Esophagus muscularis mucosa (tissue), 4 donors: ENCODE results near the gene GALR2. TPM values are rescaled to one million over a fixed set of nuclear protein-coding genes. Genes with fewer than 3 reads are reported as not detected.

Source experiments
- DNase-seq: peaks from one replicate; pipeline ENCODE4 v3.0.0-alpha.2; 2017; ENCODE audit errors: extremely low spot score
- H3K27ac ChIP-seq, 4 donors: fragments of 200-600 bp; sonication (generic); replicated peaks in 1 of 4; 1 replicate in 3 of 4; 2 replicates in 1 of 4; pipeline ENCODE4 v1.5.1; 2016 to 2019; ENCODE audit warnings: mild to moderate bottlenecking in 1 of 4
- H3K27me3 ChIP-seq, 4 donors: fragments of 200-600 bp; sonication (generic); one replicate each; pipeline versions ENCODE4 v1.5.1 to v1.6.0; 2016 to 2019
- H3K36me3 ChIP-seq, 4 donors: fragments of 200-600 bp; sonication (generic); one replicate each; pipeline ENCODE4 v1.5.1; 2016 to 2019
- H3K4me1 ChIP-seq, 4 donors: fragments of 200-600 bp; sonication (generic); one replicate each; pipeline ENCODE4 v1.5.1; 2016 to 2019
- H3K4me3 ChIP-seq, 4 donors: fragments of 200-600 bp; sonication (generic); 1 replicate in 2 of 4; 2 replicates in 2 of 4; pipeline ENCODE4 v1.5.1; 2016 to 2019; ENCODE audit warnings: mild to moderate bottlenecking in 4 of 4, moderate library complexity in 1 of 4
- H3K9me3 ChIP-seq, 4 donors: fragments of 200-600 bp; sonication (generic); 1 replicate in 3 of 4; 2 replicates in 1 of 4; pipeline ENCODE4 v1.5.1; 2016 to 2019
- CTCF ChIP-seq, 3 experiments: fragments of 200-600 bp in 2 of 3; fragments of 450-650 bp in 1 of 3; sonication (generic) in 2 of 3; IDR thresholded peaks; one replicate each; pipeline ENCODE4 v1.5.1; 2017 to 2019; ENCODE audit warnings: antibody characterized with exemption in 3 of 3, mild to moderate bottlenecking in 2 of 3, moderate library complexity in 1 of 3
- EP300 ChIP-seq: sonication (generic); formaldehyde crosslinking; IDR thresholded peaks from one replicate; pipeline ENCODE4 v1.6.1; 2017; ENCODE audit warnings: antibody characterized with exemption
- POLR2A ChIP-seq: fragments of 450-650 bp; IDR thresholded peaks from one replicate; pipeline ENCODE4 v1.6.1; 2017; ENCODE audit warnings: antibody characterized with exemption, moderate library complexity, mild to moderate bottlenecking, low read depth
- POLR2AphosphoS5 ChIP-seq, 2 donors: sonication (generic); formaldehyde crosslinking; IDR thresholded peaks; one replicate each; pipeline ENCODE4 v1.6.1; 2017; ENCODE audit warnings: antibody characterized with exemption in 2 of 2
- WGBS: methylation state at CpG from one replicate; pipeline ENCODE4 v1.1.5; 2018; 5-methylcytosine and 5-hydroxymethylcytosine counted together
- intact Hi-C: fragments of 100-400 bp; cut with DNase I; formaldehyde crosslinking; loops from one replicate; pipeline ENCODE4 v1.15.1; 2023
- total RNA-seq, 4 donors: library from RNA; depleted of rRNA; stranded (reverse); fragments of >200 nt; gene quantifications; one replicate each; pipeline versions ENCODE4 v1.1.0 to v1.2.1, GENCODE V29; 2016

GALR2 gene
- under 1 TPM in 1 of 4 donors, not detected in 3; 0.50 TPM for total RNA-seq

- peaks cover 58 to 75% (median 64%) of the 10 kb centered on the region in 4 donors for H3K4me1 ChIP-seq
- no peaks in the 10 kb centered on the region for H3K9me3 ChIP-seq
- peaks cover 19 to 64% (median 47%) of the 10 kb centered on the region in 4 donors for H3K27me3 ChIP-seq
- peaks cover 0 to 3% (median 2%) of the 10 kb centered on the region in 4 donors for H3K36me3 ChIP-seq
- H3K27ac ChIP-seq, result no peak within 1 kb of the TSS
- WGBS, result 4% methylated on average over 21 of the region's 92 CpGs
- H3K4me3 ChIP-seq, result peak within 1 kb of the TSS; percentile 17 to 35 (median 22)
- intact Hi-C loops, result no loop called here
- no peak for DNase-seq
- TF ChIP-seq EP300, result no peak
- no peak for TF ChIP-seq POLR2AphosphoS5 (IDR thresholded peaks at IDR 0.05)
- no peak for TF ChIP-seq POLR2A
- TF ChIP-seq CTCF (IDR thresholded peaks at IDR 0.05), result no peak
Observed at GRCh38 chr17:76074390-76075363, at the start of gene GALR2. GALR2 (plus strand) TSS chr17:76074781; CDS start chr17:76074884, 103 bp downstream.

GRCh38 chr17:76025294-76025693, 49.3 kb upstream of the GALR2 start:
- intact Hi-C loops, result no loop called here

GRCh38 chr17:76026714-76027158, 47.8 kb upstream of the GALR2 start:
- intact Hi-C loops, result no loop called here
- no peak for TF ChIP-seq POLR2AphosphoS5 (IDR thresholded peaks at IDR 0.05)
- no peak for TF ChIP-seq EP300
- TF ChIP-seq CTCF (IDR thresholded peaks at IDR 0.05), result no peak
- TF ChIP-seq POLR2A, result no peak
- H3K36me3 ChIP-seq, result no peaks in the 10 kb centered on the region
- H3K9me3 ChIP-seq, result no peaks in the 10 kb centered on the region
- peaks cover 0 to 10% (median 0%) of the 10 kb centered on the region in 4 donors for H3K27me3 ChIP-seq
- no peak overlapping the region for H3K27ac ChIP-seq
- no peak for DNase-seq
- no peak overlapping the region for H3K4me3 ChIP-seq
- WGBS, result 75% methylated on average over 1 of the region's 15 CpGs
- peaks cover 0 to 4% (median 0%) of the 10 kb centered on the region in 4 donors for H3K4me1 ChIP-seq

More at GRCh38 chr17:76025294-76025693, 49.3 kb upstream of the GALR2 start:
- Histone ChIP-seq H3K27ac (no peak overlapping the region), H3K36me3 (no peaks in the 10 kb centered on the region), H3K4me1 (peaks cover 0 to 4% (median 0%) of the 10 kb centered on the region in 4 donors), H3K27me3 (peaks cover 0 to 12% (median 0%) of the 10 kb centered on the region in 4 donors), H3K9me3 (no peaks in the 10 kb centered on the region), H3K4me3 (no peak overlapping the region)
- DNase-seq, result no peak
- 98% methylated on average over 8 of the region's 12 CpGs for WGBS
- TF ChIP-seq CTCF (IDR thresholded peaks at IDR 0.05) (no peak), POLR2A (no peak), EP300 (no peak), POLR2AphosphoS5 (IDR thresholded peaks at IDR 0.05) (no peak)

- H3K4me1 ChIP-seq, result peaks cover 0 to 4% (median 0%) of the 10 kb centered on the region in 4 donors
- intact Hi-C loops, result no loop called here
- H3K4me3 ChIP-seq, result no peak within 1 kb of the TSS
- peaks cover 0 to 4% (median 0%) of the 10 kb centered on the region in 4 donors for H3K27me3 ChIP-seq
- TF ChIP-seq POLR2AphosphoS5 (IDR thresholded peaks at IDR 0.05) (no peak), POLR2A (no peak), EP300 (no peak), CTCF (IDR thresholded peaks at IDR 0.05) (no peak)
- WGBS, result 90% methylated on average over 6 of the region's 24 CpGs
- no peak within 1 kb of the TSS for H3K27ac ChIP-seq
- H3K9me3 ChIP-seq, result no peaks in the 10 kb centered on the region
- H3K36me3 ChIP-seq, result no peaks in the 10 kb centered on the region
- no peak for DNase-seq
Observed at GRCh38 chr17:76027159-76027839, 47.3 kb upstream of the GALR2 start, which contains the start of gene EVPL. EVPL (minus strand) TSS chr17:76027306; CDS start chr17:76027198, 108 bp downstream.
